ENCODE results near the gene PHAF1. TPM values are rescaled to one million over a fixed set of nuclear protein-coding genes. Genes with fewer than 3 reads are reported as not detected.

The PHAF1 gene
- total RNA-seq, 2 experiments from 2014 or later, result 11.3 to 14.0 TPM

GRCh38 chr16:67075331-67075730 lies 34.4 kb upstream of the PHAF1 start:
- Mint-ChIP-seq H3K27ac (no peak overlapping the region), H3K27me3 (no peaks in the 10 kb centered on the region)
- CTCF ChIA-PET, result interaction anchor here (0.6 to 1.4 kb wide), 3 partner anchors 17 to 114 kb away, joined by 3 to 5 read pairs (median 3); partner anchors contain the start of gene CES3

GRCh38 chr16:67077871-67078270 lies 31.9 kb upstream of the PHAF1 start:
- no peak for DNase-seq
- no peaks in the 10 kb centered on the region for H3K27me3 Mint-ChIP-seq
- peaks cover 20% of the 10 kb centered on the region for H3K36me3 Mint-ChIP-seq (ENCODE audit: low read depth)
- TF ChIP-seq CTCF (IDR thresholded peaks at IDR 0.05), result no peak
- no peak for ATAC-seq
- H3K4me1 Mint-ChIP-seq (ENCODE audit: low read depth), result peaks cover 3% of the 10 kb centered on the region
- POLR2A ChIA-PET, result no interaction called here
- no peak overlapping the region for H3K27ac Mint-ChIP-seq
- no peaks in the 10 kb centered on the region for H3K9me3 Mint-ChIP-seq
- H3K4me3 Mint-ChIP-seq, result no peak overlapping the region
- CTCF ChIA-PET, result no interaction called here
- intact Hi-C loops (cut with micrococcal nuclease), result no loop called here

More at GRCh38 chr16:67075331-67075730, 34.4 kb upstream of the PHAF1 start:
- no peak for TF ChIP-seq CTCF (IDR thresholded peaks at IDR 0.05)
- no peak for DNase-seq
- Mint-ChIP-seq H3K36me3 (ENCODE audit: low read depth) (peaks cover 21% of the 10 kb centered on the region), H3K9me3 (no peaks in the 10 kb centered on the region), H3K4me3 (no peak overlapping the region), H3K4me1 (ENCODE audit: low read depth) (no peaks in the 10 kb centered on the region)
- POLR2A ChIA-PET, result no interaction called here
- intact Hi-C loops (cut with micrococcal nuclease), result no loop called here
- ATAC-seq, result no peak

- Mint-ChIP-seq H3K4me1 (ENCODE audit: low read depth) (peaks cover 5% of the 10 kb centered on the region), H3K27me3 (no peaks in the 10 kb centered on the region), H3K4me3 (no peak overlapping the region), H3K9me3 (no peaks in the 10 kb centered on the region), H3K27ac (no peak overlapping the region), H3K36me3 (ENCODE audit: low read depth) (peaks cover 24% of the 10 kb centered on the region)
- ATAC-seq, result no peak
- intact Hi-C loops (cut with micrococcal nuclease), result no loop called here
- ChIA-PET CTCF (interaction anchor here (1.2 to 2.7 kb wide), 4 partner anchors 11 to 64 kb away, joined by 3 to 18 read pairs (median 3); no protein-coding TSS in a partner anchor), POLR2A (interaction anchor here (0.7 kb wide), 1 partner anchor 42 kb away, joined by 3 read pairs; no protein-coding TSS in a partner anchor)
- no peak for TF ChIP-seq CTCF (IDR thresholded peaks at IDR 0.05)
- DNase-seq, result no peak
Observed at GRCh38 chr16:67082100-67082499, 27.6 kb upstream of the PHAF1 start.

GRCh38 chr16:67082891-67083290 lies 26.9 kb upstream of the PHAF1 start:
- ChIA-PET POLR2A (no interaction called here), CTCF (interaction anchor here (0.8 to 2.7 kb wide), 6 partner anchors 10 to 73 kb away, joined by 3 to 18 read pairs (median 3); no protein-coding TSS in a partner anchor)
- ATAC-seq (no peak), DNase-seq (no peak)
- H3K4me1 Mint-ChIP-seq (ENCODE audit: low read depth), result peaks cover 5% of the 10 kb centered on the region
- no peak overlapping the region for H3K27ac Mint-ChIP-seq
- H3K4me3 Mint-ChIP-seq, result no peak overlapping the region
- peaks cover 24% of the 10 kb centered on the region for H3K36me3 Mint-ChIP-seq (ENCODE audit: low read depth)
- intact Hi-C loops (cut with micrococcal nuclease), result no loop called here
- no peaks in the 10 kb centered on the region for H3K27me3 Mint-ChIP-seq
- H3K9me3 Mint-ChIP-seq, result no peaks in the 10 kb centered on the region
- no peak for TF ChIP-seq CTCF (IDR thresholded peaks at IDR 0.05)

- intact Hi-C loops (cut with micrococcal nuclease), result no loop called here
- Mint-ChIP-seq H3K9me3 (no peaks in the 10 kb centered on the region), H3K27me3 (no peaks in the 10 kb centered on the region), H3K27ac (no peak overlapping the region), H3K4me3 (no peak overlapping the region), H3K4me1 (ENCODE audit: low read depth) (peaks cover 5% of the 10 kb centered on the region), H3K36me3 (ENCODE audit: low read depth) (peaks cover 25% of the 10 kb centered on the region)
- no peak for TF ChIP-seq CTCF (IDR thresholded peaks at IDR 0.05)
- ChIA-PET CTCF (interaction anchor here (2.7 kb wide), 1 partner anchor 66 kb away, joined by 18 read pairs; no protein-coding TSS in a partner anchor), POLR2A (no interaction called here)
- DNase-seq (no peak), ATAC-seq (no peak)
Observed at GRCh38 chr16:67084345-67085028, 25.3 kb upstream of the PHAF1 start.
